Vagina (tissue), 2 donors: Measurements from ENCODE around the gene AP3S1.

Experiments used
- POLR2AphosphoS5 ChIP-seq, 2 donors: sonication (generic); formaldehyde crosslinking; IDR thresholded peaks; one replicate each; pipeline ENCODE4 v1.9.0; 2017; ENCODE audit warnings: antibody characterized with exemption in 2 of 2, mild to moderate bottlenecking in 2 of 2, low read depth in 1 of 2; ENCODE audit not compliant: insufficient read depth in 1 of 2
- TF ChIP-seq, protein P1 (sequence below), 3 experiments: fragments of 450-650 bp in 2 of 3; fragments of 200-600 bp in 1 of 3; sonication (generic) in 1 of 3; IDR thresholded peaks; one replicate each; pipeline ENCODE4 v1.5.1; 2017 to 2019; ENCODE audit warnings: antibody characterized with exemption in 3 of 3, mild to moderate bottlenecking in 2 of 3, moderate library complexity in 2 of 3

DNA sequence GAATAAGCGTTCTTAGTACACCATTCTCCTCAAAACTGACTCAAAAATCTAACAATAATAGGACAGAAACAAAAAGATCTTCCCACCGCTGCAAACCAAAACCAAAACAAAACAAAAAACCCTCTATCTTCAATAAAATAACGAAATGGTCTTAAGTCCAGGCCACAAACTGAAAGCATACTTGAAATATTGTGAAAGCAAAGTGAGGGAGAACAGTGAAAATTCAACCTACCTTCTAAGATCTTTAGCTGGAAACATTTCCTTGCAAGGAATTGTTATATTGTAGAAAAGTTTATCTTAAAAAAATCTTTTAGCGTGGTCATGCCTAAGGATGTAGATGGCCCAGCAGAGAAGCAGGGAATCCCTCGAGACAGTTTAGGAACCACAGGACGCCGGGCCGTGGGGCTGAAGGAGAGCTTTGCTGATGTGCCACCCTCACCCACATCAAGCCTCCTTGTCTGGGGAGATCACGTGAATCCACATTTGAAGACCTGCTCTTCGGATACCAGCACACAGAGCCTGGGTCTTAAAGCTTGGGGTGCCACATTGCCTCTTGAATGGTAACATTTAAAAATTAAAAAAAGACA lies 92.7 kb downstream of the AP3S1 start:
- TF ChIP-seq POLR2AphosphoS5 (IDR thresholded peaks at IDR 0.05; ENCODE audit: insufficient read depth in 1 of 2, low read depth in 1 of 2) = no peak
- TF ChIP-seq, protein P1, sequence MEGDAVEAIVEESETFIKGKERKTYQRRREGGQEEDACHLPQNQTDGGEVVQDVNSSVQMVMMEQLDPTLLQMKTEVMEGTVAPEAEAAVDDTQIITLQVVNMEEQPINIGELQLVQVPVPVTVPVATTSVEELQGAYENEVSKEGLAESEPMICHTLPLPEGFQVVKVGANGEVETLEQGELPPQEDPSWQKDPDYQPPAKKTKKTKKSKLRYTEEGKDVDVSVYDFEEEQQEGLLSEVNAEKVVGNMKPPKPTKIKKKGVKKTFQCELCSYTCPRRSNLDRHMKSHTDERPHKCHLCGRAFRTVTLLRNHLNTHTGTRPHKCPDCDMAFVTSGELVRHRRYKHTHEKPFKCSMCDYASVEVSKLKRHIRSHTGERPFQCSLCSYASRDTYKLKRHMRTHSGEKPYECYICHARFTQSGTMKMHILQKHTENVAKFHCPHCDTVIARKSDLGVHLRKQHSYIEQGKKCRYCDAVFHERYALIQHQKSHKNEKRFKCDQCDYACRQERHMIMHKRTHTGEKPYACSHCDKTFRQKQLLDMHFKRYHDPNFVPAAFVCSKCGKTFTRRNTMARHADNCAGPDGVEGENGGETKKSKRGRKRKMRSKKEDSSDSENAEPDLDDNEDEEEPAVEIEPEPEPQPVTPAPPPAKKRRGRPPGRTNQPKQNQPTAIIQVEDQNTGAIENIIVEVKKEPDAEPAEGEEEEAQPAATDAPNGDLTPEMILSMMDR (IDR thresholded peaks at IDR 0.05) = no peak
